NB4 (cell line): Measurements from ENCODE around the gene GPR55.

Source experiments
- CTCF ChIP-seq: IDR thresholded peaks from one replicate; pipeline ENCODE4 v1.5.1; 2012; ENCODE audit warnings: low read depth, low read length
- MYC ChIP-seq: IDR thresholded peaks from 2 replicates; pipeline ENCODE4 v1.6.1; 2011; ENCODE audit warnings: low read depth, low read length

GRCh38 chr2:230920167-230920566, 4.9 kb downstream of the GPR55 start:
- no peak for TF ChIP-seq MYC
- no peak for TF ChIP-seq CTCF
